ENCODE results near the gene IMPG2.
A peak's percentile ranks its signal among the peaks of the same experiment; 100 is the strongest.

The IMPG2 gene

DNA sequence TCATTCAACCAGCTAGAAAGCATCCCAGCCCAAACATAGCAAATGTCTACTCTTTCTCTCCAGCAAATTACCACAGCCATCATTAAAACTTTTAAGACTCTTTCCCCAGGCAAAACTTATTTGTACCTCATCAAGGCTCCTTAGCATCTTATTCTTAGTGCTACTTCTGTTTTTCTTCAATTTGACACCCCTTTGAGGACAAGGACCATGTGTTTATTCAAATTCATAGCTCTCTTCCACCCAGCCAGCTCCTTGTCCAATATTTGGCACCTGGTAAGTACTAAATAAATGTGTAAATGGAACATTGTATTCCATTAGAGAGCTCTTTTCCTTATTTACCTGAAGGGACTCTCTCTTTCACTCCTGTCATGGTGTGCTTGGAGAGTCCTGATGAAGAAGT is 89.8 kb downstream of the IMPG2 start:
- DNase-seq, result no peak

DNA sequence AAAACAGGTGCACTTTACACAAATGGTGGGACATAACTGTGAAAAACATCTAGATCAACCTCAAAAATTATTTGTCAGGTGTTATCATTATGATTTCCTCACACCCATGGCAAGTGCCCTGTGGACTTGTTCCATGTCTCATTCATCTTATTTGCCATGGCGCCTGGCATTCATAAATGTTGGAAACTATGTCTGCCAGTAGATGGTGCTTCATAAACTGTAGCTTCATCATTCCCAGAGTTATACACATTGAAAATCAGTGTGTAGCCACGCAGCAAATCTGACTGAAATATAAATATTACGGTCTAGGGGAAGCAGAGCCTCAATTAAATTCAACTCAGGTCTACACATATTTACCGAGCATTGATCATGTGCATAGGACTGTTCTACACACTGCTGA is 90.7 kb downstream of the IMPG2 start:
- no peak for DNase-seq

DNA sequence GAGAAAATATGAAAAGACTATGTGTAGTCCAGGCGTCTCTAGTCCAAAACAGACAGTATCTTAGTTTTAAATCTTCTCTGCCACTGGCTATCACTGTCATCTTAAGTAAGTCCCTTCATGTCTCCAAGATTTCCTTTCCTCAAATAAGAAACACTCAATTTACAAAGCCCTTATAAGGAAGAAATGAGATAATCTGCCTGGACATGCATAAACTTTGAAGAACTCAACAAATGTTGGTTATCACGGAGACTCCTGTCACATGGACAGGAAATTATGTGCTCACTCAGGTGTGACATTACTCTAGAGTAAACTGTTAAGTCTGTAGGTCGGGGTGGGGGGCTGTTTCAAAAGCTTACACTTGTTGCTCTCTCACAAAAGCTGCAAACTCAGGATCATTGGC is 91.9 kb downstream of the IMPG2 start:
- no peak for DNase-seq

DNA sequence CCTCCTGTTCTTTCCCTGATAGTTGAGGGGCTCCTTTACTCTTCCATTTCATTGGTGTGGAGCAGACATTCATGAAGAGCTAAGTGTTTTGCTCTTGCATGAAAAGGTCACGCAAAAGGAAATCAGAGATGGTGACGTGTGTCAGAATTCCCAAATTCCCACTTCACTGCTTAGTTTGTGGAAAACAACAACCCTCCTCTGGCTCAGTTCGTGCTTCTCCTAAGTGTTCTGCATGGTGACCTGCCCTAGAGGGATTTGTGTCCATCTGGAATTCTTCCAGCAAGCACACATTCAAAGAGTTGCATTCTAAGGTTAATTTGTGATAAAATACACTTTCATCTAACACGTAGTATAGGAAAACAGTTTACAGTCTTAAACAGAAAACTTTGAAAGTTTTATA is 95.6 kb downstream of the IMPG2 start:
- no peak for DNase-seq

DNA sequence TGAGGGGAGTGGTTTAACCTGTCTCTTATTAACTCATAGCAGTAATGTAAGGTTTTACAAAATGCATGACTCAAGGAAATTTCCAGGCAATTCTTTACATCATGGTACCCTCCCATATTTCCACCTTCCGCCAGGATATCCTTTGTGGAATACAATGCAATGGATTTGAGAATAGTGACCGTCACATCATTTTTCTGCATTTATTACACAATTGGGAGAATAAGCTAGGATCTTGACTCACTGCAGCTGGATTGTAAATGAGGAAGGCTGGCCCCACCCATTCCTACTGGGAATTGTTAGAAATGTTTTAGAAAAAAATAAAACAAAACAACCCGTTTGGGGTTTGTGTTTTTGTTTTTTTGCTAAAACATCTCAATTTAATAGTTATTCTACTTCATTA is 97.4 kb downstream of the IMPG2 start:
- no peak for DNase-seq

DNA sequence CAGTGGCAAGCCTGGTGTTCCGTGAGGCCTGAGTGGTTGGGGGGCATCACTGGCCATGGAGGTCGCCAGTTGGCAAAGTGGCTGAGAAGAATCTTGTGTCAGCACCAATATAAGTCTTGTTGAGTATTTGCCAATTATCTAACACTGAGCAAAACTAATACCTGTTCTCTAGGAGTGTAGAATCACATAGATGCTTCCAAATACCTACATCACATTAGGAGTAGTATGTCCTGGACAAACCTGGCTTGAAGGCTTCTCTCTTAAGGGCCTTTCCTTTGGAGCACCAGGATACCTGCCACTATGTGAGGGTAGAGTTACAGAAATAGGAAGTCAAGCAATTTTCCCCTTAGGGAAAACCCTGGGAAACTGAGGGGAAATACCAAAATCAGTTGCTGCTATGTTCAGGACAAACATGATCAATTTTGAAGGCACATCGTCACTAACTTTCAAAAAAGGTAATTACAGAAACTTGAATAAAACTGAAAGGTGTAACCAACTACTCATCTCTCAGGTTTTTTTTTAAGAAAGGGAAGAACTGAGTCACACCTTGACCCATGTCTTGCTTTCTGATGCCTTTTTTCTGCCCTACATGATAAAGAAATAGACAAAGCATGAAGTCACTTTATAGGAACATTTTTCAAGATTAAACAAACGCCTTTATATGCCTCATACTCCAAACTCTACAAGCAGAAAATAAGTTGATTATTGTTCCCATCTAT is 100.4 kb downstream of the IMPG2 start:
- DNase-seq, result no peak

DNA sequence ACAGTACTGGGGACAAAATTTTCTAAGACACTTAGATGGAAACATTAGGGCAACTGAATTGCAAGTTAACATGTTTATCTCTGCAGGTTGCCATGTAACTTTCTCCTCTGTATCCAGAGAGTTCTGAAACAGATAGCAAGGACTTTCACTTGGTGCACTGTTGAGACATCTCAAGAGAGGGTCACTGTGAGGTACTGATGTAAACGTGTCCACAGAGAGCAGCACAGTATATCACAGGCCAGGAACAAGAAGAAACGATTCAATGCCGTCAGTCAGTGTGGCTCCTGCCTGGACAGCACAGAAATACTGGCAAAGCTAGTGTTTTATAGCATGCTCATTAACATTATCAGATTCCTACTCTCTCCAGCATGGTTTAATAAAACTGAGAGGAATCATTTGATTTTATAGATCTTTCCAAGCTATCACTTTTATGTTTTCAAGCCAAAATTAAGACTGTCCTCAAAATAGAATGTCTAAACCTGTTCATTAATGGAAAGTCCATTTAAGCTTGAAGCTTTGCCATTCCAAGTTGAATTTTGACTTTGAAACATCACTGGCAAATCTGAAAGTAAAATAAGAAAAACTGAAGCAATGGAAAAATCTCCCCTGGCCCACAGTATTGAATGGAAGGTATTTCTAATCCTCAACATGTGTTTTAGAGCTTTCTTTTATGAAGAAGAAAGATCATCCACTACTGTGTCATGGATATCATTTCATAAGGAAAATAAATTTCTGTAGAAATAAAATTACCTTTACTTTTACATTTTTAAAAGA is 102.7 kb downstream of the IMPG2 start:
- no peak for DNase-seq

DNA sequence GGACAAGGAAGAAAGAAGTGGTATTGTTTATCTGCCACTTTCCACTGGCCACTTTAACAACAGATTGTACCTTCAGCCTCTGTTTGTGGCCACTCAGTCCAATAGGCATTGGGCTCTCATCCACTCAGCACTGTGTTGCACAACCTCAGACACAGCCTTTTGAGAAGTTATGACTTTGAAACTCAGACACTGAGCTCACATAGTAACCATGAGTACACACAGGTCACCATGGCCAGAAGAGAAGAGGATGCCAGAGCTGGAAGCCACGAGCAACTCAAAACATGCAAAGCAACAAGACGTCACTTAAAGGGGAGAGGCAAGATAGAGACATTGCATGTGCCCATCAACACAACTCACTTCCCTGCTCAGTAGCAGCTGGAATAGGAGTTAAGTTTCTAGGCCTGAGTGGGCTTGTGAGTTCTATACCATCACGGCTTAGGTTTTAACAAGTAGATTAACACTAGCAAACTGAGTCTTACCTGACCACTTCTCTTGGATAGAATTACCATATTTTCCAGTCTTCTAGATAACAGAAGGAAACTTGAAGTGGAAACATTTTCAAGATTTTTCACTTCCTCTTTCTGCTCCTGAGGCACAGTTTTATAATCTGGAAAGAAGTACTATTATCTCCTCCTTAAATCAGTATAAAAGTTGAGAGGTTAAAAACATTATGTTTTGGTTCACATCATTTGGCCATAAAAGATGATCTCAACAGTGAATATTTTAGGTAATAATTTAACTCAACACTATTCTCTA is 103.5 kb downstream of the IMPG2 start:
- no peak for DNase-seq

DNA sequence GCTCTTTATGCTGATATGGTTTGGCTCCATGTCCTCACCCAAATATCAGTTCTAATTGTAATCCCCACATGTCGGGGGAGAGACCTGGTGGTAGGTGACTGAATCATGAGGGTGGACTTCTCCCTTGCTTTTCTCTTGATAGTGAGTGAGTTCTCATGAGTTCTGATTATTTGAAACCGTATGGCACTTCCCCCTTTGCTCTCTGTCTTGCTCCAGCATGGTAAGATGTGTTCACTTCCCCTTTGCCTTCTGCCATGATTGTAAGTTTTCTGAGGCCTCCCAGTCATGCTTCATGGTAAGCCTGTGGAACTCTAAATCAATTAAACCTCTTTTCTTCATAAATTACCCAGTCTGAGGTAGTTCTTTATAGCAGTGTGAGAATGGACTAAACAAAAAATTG is 107.6 kb downstream of the IMPG2 start:
- no peak for DNase-seq

DNA sequence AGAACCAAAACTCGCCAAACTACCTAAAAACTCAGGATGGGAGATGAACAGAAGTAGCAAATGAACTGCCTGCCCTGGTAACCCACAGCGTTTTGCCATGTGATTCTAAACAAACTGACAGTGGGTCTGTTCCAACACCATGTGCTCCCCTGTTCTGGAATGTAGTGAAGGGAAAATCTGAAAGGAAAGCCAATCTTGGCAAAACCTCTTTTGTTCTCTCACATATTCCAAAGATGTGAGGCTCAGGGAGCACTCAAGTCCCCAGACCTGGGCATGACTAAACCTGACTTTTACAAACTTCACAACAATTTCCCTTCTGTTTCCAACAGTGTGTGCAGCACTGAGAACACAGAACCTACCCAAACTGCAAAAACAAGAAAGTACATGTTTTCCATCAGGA is 116.1 kb downstream of the IMPG2 start:
- DNase-seq, result no peak

DNA sequence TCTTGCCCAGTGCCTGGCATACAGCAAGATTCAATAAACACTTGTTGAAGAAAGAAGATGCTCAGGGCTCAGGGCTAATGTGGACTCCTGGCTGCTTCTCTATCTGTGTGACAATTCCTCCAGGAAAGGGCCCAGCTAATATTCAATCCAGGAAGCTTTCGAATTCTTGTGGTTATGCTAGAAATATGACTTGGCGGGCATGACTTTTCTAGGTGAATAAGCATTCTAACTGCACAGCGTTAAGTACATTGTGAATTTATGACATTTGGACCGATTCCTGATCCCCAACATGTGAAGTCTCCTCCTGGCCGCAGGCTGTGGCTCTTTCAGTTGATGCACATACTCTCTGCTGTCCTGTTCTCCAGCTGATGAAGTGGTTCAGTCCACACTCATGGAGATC is 117.0 kb downstream of the IMPG2 start:
- DNase-seq, result peak; percentile 81

DNA sequence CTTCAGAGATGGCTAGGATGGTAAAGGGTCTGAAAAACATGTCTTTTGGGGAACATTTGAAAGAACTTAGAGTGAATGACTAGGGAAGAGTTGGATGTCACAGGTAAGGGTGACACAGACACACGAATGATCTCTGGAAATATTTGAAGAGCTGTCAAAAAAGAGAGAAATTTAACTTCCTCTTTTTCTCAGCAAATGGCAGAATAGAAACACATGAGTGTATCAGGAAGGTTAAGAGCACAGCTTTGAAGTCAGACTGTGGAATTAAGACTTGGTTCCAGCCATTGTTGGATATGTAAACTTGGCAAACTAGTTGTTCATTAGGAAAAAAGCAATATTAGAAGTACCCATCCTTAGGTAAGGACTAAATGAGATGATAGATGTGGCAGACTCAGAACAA is 117.7 kb downstream of the IMPG2 start:
- DNase-seq, result no peak

DNA sequence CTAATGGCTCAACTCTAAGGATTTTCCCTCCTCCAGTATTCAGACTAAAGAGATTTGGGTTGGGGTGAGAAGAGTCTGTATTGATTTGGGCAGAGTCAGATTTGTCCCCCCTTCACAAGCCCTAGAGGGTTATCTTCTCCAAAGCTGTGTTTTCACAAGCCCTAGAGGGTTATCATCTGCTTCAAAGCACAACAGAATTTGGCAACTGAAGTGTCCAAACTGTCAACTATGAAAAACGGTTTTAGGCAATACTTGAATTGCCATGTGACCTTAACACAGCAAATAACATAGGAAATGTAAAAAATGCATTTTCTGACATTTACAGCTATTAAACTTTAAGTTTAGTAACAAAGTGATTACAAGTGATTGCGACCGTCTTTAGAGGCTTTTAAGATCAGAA is 119.9 kb downstream of the IMPG2 start:
- no peak for DNase-seq

DNA sequence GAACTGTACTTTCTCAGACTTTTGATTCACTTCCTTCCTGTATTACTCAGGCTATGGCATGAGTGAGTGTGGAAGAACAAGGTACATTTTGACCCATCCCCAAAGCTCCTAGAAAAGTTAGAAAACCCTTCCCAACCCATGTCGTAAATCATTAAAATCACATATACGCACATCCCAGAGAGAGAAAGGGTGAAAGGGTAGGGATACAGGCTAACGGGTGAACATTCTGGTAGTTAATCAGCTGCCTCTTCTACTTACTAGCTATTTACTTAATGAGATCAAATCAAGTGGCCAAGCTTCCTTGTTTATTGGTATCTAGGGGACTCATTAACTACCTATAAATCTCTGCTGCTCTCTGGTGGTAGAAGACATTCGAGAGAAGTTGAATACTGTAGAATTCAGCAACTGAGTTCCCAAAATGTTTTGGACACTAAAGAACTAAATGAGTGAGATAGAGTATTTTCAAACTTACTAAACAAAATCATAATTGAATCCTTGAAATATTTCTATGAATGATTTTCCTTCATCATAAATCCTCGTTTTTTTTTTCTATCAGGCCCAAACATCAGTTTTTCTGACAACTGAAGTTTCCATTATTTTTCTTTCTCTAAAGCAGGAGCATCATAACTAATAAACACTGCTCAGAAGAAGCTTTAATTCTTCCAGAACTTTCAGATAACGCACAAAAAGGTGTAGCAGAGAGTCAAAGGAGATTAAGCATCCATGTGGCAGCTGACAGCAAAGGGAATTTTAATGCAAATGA is 124.2 kb downstream of the IMPG2 start:
- peak; percentile 78 for DNase-seq

DNA sequence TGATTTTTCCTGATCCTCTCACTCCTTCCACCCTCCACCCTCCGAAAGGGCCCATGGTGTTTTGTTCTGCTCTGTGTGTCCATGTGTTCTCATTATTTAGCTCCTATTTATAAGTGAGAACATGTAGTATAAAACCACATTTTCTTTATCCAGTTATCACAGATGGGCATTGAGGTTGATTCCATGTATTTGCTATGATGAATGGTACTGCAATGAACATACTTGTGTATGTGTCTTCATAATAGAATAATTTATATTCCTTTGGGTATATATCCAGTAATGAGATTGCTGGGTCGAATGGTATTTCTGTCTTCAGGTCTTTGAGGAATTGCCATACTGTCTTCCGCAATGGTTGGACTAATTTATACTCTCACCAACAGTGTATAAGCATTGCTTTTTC is 126.0 kb downstream of the IMPG2 start:
- no peak for DNase-seq

DNA sequence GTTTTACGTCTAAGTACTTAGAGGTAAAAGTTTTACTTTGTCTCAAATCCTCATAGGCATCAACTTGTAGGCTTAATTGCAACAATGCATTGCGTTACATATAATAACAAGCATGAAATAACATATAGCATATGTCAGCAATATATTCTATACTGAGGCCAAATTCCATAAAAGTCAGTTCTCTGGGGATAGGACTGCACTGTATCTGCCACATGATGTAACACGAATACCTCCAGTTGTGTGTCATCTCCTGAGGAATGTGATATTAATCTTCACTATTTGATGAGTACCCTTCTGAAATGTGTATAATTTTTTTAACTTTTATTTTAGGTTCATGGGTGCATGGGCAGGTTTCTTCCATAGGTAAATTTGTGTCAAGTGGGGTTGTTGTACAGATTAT is 126.4 kb downstream of the IMPG2 start:
- peak; percentile 90 for DNase-seq

DNA sequence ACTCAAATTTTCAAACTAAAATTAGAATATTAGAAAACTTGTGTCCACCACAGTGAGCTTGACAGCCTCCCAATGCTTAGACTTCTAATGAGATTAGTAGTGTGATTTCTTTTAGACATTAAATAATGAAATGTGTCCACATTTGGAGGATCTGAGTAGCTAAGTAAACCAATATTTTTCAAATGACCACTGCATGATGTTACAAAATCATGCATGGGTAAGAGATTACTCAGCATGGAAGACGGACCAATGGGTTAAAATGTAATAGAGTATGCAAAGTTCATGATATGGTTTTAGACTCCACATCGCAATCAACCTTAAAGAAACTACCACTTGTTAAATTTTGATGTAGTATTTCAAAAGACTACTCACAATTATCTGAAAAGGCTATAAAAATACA is 130.6 kb downstream of the IMPG2 start:
- DNase-seq, result peak; percentile 64

DNA sequence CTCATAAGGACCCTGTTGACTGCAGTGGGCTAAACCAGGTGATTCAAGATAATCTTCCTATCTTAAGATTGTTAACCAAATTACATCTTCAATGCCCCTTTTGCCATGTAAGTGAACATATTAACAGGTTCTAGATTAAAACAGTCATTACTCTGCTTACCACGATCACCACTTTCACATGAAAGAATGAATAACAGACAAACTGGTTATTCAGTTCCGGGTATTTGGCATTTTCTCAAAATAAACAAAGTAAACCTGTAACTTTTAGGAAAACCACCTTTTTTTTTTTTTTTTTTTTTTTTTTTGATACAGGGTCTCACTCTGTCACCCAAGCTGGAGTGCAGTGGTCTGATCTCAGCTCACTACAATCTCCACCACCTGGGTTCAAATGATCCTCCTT is 131.2 kb downstream of the IMPG2 start:
- no peak for DNase-seq

DNA sequence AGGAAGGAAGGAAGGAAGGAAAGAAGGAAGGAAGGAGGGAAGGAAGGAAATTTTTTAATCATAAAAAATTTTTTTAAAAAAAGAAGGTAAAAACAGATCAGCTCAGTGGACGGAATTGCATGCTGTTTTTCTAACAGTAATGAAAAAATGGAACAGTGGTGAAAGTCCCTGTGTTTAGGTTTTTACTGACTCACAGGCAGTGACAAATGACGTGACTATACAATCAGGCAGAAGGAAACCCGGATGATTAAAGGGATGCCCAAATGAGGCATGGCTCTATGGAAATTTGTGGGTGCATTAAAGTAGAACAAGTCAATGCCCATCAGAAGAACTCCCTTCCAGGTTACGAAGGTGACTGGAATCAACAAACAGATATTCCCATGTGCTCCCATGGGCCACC is 135.0 kb downstream of the IMPG2 start:
- peak; percentile 23 for DNase-seq

DNA sequence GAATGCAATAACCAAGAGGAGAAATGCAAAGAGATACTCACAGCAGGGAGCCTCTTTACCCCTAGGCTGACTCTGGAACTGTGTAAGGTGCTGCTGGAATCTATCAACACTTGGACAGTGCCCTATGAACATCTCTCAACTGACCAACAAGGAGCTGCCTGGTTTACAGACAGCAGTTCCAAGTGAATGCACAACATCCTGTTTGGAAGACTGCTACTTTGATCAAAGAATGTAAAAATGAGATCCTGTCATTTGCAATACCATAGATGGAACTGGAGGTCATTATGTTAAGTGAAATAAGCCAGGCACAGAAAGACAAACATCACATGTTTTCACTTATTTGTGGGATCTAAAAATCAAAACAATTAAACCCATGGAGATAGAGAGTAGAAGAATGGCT is 136.3 kb downstream of the IMPG2 start:
- DNase-seq, result no peak

DNA sequence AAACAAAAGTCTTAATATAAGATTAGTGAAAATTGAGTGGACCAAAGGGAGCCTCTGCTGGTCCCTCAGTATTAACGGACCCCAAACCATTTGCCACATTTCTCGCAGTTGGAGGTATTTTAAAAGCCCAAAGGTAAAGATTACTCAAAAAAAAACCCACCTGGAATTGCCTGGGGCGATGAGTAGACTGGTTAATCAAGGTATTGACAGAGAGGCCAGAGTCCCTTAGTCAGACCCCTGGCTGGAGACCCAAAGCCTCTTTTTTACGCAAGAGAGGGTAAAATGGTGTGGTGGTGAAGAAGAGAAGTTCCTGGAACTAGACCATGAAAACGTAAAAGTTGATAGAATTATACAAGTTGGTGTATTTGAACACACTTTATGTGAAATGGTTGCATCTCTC is 137.2 kb downstream of the IMPG2 start:
- DNase-seq, result no peak

DNA sequence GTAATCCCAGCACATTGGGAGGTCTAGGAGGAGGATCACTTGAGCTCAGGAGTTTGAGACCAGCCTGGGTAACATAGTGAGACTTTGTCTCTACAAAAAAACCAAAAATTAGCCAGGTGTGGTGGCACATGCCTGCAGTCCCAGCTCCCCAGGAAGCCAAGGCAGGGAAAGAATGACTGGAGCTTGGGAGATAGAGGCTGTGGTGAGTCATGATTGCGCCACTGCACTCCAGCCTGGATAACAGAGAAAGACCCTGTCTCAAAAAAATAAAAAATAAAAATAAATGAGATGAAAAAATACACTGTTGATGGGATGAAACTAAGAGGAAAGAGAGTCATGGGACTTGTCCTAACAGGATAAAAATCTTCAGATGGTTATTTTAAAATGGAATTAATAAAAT is 137.6 kb downstream of the IMPG2 start:
- DNase-seq, result peak; percentile 71

DNA sequence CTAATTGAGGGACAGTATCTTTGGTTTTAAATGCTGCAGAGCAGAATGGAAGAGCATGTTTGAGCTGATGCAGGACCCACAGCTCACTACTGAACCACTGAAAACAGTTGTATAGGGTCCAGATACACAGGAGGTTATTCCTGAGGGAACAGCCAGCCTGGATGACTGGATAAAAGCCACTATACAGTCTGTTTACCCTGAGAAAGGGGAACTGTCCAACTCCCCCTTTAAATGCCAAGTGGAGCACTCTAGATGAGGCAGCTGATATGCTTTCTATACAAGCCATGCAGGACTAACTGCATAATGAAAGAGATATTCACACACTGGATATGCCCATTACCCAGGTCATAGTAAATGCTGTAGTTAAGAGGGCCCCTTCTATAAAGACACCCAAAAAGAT is 138.6 kb downstream of the IMPG2 start:
- no peak for DNase-seq
